ENCODE results near the gene BAIAP2.

DNA sequence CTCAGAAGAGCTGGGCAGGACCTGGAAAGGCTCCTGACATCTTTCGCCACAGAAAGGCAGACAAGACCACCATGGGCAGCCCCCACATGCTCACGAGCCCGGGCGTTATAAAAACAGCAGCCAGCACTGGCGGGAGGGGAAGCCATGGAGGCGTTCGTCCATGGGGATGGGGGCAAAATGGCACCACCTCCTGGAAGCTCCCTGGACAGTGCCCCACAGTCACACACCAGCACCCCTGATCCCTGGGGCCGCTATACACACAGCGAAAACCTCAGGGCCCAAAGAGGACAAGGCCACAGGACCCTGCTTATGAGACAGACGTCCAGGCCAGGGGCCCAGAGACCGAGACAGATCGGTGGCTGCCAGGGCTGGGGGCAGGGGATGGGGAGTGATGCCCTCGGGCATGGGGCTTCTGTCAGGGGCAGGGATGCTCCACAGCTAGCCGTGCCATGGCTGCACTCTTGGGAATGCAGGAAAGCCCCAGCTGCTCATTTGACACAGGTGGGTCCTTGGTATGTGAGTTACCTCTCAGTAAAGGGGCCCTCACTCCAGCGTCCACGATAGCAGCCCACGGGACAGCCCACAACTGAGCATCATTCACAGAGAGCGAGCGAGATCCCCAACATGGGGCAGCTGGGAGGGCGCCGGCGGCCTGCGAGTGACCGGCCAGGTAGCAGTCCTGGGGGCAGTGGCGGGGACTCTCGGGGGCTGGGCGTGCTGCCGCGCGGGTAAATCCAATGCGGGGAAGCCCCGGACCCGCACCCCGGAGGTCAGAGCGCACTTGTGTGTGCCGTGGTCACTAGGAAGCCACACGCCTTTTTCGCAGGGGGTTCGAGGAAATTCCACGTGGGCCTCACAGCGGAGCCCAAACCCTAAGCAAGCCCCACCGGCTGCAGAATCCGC is 124.0 kb downstream of the BAIAP2 start:
- no peak for TF ChIP-seq POLR2AphosphoS5 (IDR thresholded peaks at IDR 0.05)
- TF ChIP-seq, protein P1, sequence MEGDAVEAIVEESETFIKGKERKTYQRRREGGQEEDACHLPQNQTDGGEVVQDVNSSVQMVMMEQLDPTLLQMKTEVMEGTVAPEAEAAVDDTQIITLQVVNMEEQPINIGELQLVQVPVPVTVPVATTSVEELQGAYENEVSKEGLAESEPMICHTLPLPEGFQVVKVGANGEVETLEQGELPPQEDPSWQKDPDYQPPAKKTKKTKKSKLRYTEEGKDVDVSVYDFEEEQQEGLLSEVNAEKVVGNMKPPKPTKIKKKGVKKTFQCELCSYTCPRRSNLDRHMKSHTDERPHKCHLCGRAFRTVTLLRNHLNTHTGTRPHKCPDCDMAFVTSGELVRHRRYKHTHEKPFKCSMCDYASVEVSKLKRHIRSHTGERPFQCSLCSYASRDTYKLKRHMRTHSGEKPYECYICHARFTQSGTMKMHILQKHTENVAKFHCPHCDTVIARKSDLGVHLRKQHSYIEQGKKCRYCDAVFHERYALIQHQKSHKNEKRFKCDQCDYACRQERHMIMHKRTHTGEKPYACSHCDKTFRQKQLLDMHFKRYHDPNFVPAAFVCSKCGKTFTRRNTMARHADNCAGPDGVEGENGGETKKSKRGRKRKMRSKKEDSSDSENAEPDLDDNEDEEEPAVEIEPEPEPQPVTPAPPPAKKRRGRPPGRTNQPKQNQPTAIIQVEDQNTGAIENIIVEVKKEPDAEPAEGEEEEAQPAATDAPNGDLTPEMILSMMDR (IDR thresholded peaks at IDR 0.05), result no peak
- no peak for TF ChIP-seq POLR2A (IDR thresholded peaks at IDR 0.05)
- TF ChIP-seq EP300 (IDR thresholded peaks at IDR 0.05), result no peak
